HEK293 (cell line): ENCODE data around the gene TSHZ3.
A peak's percentile ranks its signal among the peaks of the same experiment; 100 is the strongest.

Source experiments
- GLIS1 ChIP-seq: fragments of 450-650 bp; formaldehyde crosslinking; IDR thresholded peaks from 2 replicates; pipeline ENCODE4 v1.5.1; 2016; ENCODE audit warnings: missing biosample characterization, missing genetic modification characterization
- IKZF3 ChIP-seq: fragments of 450-650 bp; IDR thresholded peaks from 2 replicates; pipeline ENCODE4 v1.5.0; 2018; ENCODE audit warnings: missing biosample characterization, mild to moderate bottlenecking, missing genetic modification characterization, moderate library complexity
- KLF1 ChIP-seq: fragments of 450-650 bp; formaldehyde crosslinking; IDR thresholded peaks from 2 replicates; pipeline ENCODE4 v1.5.1; 2016; ENCODE audit warnings: missing biosample characterization, missing genetic modification characterization
- MYNN ChIP-seq: fragments of 450-650 bp; formaldehyde crosslinking; IDR thresholded peaks from 2 replicates; pipeline ENCODE4 v1.5.1; 2016; ENCODE audit warnings: missing biosample characterization, missing genetic modification characterization, borderline replicate concordance
- MZF1 ChIP-seq: fragments of 450-650 bp; formaldehyde crosslinking; IDR thresholded peaks from 2 replicates; pipeline ENCODE4 v1.5.1; 2017; ENCODE audit warnings: missing biosample characterization, missing genetic modification characterization, borderline replicate concordance
- YY1 ChIP-seq: fragments of 450-650 bp; formaldehyde crosslinking; IDR thresholded peaks from 2 replicates; pipeline ENCODE4 v1.5.1; 2018; ENCODE audit warnings: missing biosample characterization, missing genetic modification characterization
- ZBTB20 ChIP-seq: fragments of 450-650 bp; formaldehyde crosslinking; IDR thresholded peaks from 2 replicates; pipeline ENCODE4 v1.5.1; 2016; ENCODE audit warnings: missing biosample characterization, missing genetic modification characterization
- ZBTB21 ChIP-seq: fragments of 450-650 bp; formaldehyde crosslinking; IDR thresholded peaks from 2 replicates; pipeline ENCODE4 v1.5.1; 2017; ENCODE audit warnings: missing biosample characterization, missing genetic modification characterization
- ZNF23 ChIP-seq: fragments of 450-650 bp; formaldehyde crosslinking; IDR thresholded peaks from 2 replicates; pipeline ENCODE4 v1.5.1; 2016; ENCODE audit warnings: missing biosample characterization, missing genetic modification characterization, borderline replicate concordance
- ZNF248 ChIP-seq: fragments of 450-650 bp; formaldehyde crosslinking; IDR thresholded peaks from 2 replicates; pipeline ENCODE4 v1.5.1; 2017; ENCODE audit warnings: missing biosample characterization, missing genetic modification characterization
- ZNF311 ChIP-seq: fragments of 450-650 bp; formaldehyde crosslinking; IDR thresholded peaks from 2 replicates; pipeline ENCODE4 v1.5.1; 2017; ENCODE audit warnings: missing biosample characterization, missing genetic modification characterization, borderline replicate concordance
- ZNF366 ChIP-seq: fragments of 450-650 bp; formaldehyde crosslinking; conservative IDR thresholded peaks from 2 replicates; pipeline ENCODE4 v1.5.1; 2016; ENCODE audit warnings: missing biosample characterization, missing genetic modification characterization
- ZNF423 ChIP-seq: fragments of 450-650 bp; formaldehyde crosslinking; IDR thresholded peaks from 2 replicates; pipeline ENCODE4 v1.5.1; 2016; ENCODE audit warnings: missing biosample characterization, missing genetic modification characterization
- ZNF501 ChIP-seq: fragments of 450-650 bp; formaldehyde crosslinking; IDR thresholded peaks from 2 replicates; pipeline ENCODE4 v1.5.1; 2016; ENCODE audit warnings: missing biosample characterization, missing genetic modification characterization
- ZNF513 ChIP-seq: fragments of 450-650 bp; IDR thresholded peaks from 2 replicates; pipeline ENCODE4 v1.5.1; 2018; ENCODE audit warnings: missing biosample characterization, missing genetic modification characterization
- ZNF521 ChIP-seq: fragments of 450-650 bp; formaldehyde crosslinking; IDR thresholded peaks from 2 replicates; pipeline ENCODE4 v1.5.1; 2017; ENCODE audit warnings: missing biosample characterization, mild to moderate bottlenecking, missing genetic modification characterization
- ZNF596 ChIP-seq: fragments of 450-650 bp; IDR thresholded peaks from 2 replicates; pipeline ENCODE4 v1.5.0; 2018; ENCODE audit warnings: missing biosample characterization, mild to moderate bottlenecking, missing genetic modification characterization, moderate library complexity
- ZNF600 ChIP-seq: fragments of 450-650 bp; formaldehyde crosslinking; IDR thresholded peaks from 2 replicates; pipeline ENCODE4 v1.5.1; 2016; ENCODE audit warnings: missing biosample characterization, missing genetic modification characterization
- ZNF704 ChIP-seq: fragments of 450-650 bp; formaldehyde crosslinking; IDR thresholded peaks from 2 replicates; pipeline ENCODE4 v1.5.1; 2016; ENCODE audit warnings: missing biosample characterization, missing genetic modification characterization
- TF ChIP-seq, protein P1 (sequence below): IDR thresholded peaks from 2 replicates; pipeline ENCODE4 v1.6.1; 2011; ENCODE audit warnings: mild to moderate bottlenecking, low read depth, low read length, borderline replicate concordance
- TF ChIP-seq, protein P2 (sequence below): fragments of 450-650 bp; formaldehyde crosslinking; IDR thresholded peaks from 2 replicates; pipeline ENCODE4 v1.5.1; 2016; ENCODE audit warnings: missing biosample characterization, missing genetic modification characterization, borderline replicate concordance
- TF ChIP-seq, protein P3 (sequence below): fragments of 450-650 bp; formaldehyde crosslinking; IDR thresholded peaks from 2 replicates; pipeline ENCODE4 v1.5.1; 2016; ENCODE audit warnings: missing biosample characterization, missing genetic modification characterization
- TF ChIP-seq, protein P4 (sequence below): fragments of 450-650 bp; formaldehyde crosslinking; conservative IDR thresholded peaks from 2 replicates; pipeline ENCODE4 v1.5.1; 2016; ENCODE audit warnings: low read depth, missing biosample characterization, missing genetic modification characterization

The TSHZ3 gene

DNA sequence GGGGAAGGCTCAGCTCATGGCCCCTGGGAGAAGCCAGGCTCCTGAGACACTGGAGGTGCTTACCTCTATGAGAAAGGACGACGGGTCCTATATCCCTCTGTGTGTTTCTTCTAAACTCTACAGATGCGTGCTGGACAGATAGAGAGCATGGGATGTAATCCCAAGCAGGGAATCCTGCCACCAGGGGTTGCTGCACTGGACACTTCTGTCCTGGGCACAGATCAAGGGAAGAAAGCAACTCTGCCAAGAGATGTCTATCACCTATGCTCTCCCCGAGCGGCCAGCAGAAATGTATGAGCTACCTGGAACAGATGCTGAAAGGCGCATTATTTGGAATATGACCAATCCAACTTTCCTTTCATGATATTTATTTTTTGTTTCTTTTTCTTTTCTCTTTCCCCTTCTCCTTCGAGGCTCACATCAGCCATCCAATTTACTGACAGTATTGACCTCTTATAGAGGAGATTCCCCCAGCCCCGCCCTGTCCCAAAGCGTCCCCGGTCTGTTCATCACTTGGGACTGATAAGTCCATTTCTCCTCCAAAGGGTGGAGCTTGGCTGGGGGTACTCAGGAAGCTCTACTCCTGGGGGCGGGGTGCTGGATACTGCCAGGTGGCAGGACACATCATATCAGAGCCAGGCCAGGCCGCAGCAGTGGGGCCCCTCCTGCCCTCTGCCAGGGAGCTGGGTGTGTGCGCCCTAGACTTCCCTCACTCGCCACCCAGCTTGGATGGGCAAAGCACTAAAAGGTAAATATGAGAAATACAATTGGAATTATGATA lies 34.2 kb downstream of the TSHZ3 start (continued):
- TF ChIP-seq, protein P1, sequence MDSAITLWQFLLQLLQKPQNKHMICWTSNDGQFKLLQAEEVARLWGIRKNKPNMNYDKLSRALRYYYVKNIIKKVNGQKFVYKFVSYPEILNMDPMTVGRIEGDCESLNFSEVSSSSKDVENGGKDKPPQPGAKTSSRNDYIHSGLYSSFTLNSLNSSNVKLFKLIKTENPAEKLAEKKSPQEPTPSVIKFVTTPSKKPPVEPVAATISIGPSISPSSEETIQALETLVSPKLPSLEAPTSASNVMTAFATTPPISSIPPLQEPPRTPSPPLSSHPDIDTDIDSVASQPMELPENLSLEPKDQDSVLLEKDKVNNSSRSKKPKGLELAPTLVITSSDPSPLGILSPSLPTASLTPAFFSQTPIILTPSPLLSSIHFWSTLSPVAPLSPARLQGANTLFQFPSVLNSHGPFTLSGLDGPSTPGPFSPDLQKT, result no peak
- TF ChIP-seq YY1 (no peak), ZNF423 (tag by site-specific recombination) (no peak), IKZF3 (tag by site-specific recombination) (peak; percentile 5; the same call in 1 of the 2 replicates), ZNF501 (tag by site-specific recombination) (no peak), ZNF23 (no peak), ZNF521 (tag by site-specific recombination) (no peak), ZNF248 (tag by site-specific recombination) (no peak), MYNN (tag by site-specific recombination) (no peak), MZF1 (tag by site-specific recombination) (no peak), ZBTB20 (tag by site-specific recombination) (peak; percentile 57), ZNF704 (tag by site-specific recombination) (no peak), KLF1 (tag by site-specific recombination) (no peak), ZNF366 (tag by site-specific recombination) (0 out of 2 replicates have a peak, but pooled peaks have one; percentile 53), ZNF311 (no peak), ZNF596 (tag by site-specific recombination) (no peak), ZBTB21 (no peak), GLIS1 (peak; percentile 49; the same call in 1 of the 2 replicates), ZNF513 (tag by site-specific recombination) (no peak), ZNF600 (tag by site-specific recombination) (peak; percentile 74)
- TF ChIP-seq, protein P2, sequence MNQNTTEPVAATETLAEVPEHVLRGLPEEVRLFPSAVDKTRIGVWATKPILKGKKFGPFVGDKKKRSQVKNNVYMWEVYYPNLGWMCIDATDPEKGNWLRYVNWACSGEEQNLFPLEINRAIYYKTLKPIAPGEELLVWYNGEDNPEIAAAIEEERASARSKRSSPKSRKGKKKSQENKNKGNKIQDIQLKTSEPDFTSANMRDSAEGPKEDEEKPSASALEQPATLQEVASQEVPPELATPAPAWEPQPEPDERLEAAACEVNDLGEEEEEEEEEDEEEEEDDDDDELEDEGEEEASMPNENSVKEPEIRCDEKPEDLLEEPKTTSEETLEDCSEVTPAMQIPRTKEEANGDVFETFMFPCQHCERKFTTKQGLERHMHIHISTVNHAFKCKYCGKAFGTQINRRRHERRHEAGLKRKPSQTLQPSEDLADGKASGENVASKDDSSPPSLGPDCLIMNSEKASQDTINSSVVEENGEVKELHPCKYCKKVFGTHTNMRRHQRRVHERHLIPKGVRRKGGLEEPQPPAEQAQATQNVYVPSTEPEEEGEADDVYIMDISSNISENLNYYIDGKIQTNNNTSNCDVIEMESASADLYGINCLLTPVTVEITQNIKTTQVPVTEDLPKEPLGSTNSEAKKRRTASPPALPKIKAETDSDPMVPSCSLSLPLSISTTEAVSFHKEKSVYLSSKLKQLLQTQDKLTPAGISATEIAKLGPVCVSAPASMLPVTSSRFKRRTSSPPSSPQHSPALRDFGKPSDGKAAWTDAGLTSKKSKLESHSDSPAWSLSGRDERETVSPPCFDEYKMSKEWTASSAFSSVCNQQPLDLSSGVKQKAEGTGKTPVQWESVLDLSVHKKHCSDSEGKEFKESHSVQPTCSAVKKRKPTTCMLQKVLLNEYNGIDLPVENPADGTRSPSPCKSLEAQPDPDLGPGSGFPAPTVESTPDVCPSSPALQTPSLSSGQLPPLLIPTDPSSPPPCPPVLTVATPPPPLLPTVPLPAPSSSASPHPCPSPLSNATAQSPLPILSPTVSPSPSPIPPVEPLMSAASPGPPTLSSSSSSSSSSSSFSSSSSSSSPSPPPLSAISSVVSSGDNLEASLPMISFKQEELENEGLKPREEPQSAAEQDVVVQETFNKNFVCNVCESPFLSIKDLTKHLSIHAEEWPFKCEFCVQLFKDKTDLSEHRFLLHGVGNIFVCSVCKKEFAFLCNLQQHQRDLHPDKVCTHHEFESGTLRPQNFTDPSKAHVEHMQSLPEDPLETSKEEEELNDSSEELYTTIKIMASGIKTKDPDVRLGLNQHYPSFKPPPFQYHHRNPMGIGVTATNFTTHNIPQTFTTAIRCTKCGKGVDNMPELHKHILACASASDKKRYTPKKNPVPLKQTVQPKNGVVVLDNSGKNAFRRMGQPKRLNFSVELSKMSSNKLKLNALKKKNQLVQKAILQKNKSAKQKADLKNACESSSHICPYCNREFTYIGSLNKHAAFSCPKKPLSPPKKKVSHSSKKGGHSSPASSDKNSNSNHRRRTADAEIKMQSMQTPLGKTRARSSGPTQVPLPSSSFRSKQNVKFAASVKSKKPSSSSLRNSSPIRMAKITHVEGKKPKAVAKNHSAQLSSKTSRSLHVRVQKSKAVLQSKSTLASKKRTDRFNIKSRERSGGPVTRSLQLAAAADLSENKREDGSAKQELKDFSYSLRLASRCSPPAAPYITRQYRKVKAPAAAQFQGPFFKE (tag by site-specific recombination), result no peak
- TF ChIP-seq, protein P3, sequence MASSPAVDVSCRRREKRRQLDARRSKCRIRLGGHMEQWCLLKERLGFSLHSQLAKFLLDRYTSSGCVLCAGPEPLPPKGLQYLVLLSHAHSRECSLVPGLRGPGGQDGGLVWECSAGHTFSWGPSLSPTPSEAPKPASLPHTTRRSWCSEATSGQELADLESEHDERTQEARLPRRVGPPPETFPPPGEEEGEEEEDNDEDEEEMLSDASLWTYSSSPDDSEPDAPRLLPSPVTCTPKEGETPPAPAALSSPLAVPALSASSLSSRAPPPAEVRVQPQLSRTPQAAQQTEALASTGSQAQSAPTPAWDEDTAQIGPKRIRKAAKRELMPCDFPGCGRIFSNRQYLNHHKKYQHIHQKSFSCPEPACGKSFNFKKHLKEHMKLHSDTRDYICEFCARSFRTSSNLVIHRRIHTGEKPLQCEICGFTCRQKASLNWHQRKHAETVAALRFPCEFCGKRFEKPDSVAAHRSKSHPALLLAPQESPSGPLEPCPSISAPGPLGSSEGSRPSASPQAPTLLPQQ (tag by site-specific recombination), result peak; percentile 91
- TF ChIP-seq, protein P4, sequence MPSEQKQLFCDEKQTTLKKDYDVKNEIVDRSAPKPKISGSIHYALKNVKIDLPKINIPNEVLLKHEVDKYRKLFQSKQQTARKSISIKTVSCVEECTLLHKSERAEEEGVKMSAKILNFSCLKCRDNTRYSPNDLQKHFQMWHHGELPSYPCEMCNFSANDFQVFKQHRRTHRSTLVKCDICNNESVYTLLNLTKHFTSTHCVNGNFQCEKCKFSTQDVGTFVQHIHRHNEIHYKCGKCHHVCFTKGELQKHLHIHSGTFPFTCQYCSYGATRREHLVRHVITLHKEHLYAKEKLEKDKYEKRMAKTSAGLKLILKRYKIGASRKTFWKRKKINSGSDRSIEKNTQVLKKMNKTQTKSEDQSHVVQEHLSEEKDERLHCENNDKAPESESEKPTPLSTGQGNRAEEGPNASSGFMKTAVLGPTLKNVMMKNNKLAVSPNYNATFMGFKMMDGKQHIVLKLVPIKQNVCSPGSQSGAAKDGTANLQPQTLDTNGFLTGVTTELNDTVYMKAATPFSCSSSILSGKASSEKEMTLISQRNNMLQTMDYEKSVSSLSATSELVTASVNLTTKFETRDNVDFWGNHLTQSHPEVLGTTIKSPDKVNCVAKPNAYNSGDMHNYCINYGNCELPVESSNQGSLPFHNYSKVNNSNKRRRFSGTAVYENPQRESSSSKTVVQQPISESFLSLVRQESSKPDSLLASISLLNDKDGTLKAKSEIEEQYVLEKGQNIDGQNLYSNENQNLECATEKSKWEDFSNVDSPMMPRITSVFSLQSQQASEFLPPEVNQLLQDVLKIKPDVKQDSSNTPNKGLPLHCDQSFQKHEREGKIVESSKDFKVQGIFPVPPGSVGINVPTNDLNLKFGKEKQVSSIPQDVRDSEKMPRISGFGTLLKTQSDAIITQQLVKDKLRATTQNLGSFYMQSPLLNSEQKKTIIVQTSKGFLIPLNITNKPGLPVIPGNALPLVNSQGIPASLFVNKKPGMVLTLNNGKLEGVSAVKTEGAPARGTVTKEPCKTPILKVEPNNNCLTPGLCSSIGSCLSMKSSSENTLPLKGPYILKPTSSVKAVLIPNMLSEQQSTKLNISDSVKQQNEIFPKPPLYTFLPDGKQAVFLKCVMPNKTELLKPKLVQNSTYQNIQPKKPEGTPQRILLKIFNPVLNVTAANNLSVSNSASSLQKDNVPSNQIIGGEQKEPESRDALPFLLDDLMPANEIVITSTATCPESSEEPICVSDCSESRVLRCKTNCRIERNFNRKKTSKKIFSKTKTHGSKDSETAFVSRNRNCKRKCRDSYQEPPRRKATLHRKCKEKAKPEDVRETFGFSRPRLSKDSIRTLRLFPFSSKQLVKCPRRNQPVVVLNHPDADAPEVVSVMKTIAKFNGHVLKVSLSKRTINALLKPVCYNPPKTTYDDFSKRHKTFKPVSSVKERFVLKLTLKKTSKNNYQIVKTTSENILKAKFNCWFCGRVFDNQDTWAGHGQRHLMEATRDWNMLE (tag by site-specific recombination), result no peak
